ENCODE data around the gene VAV2. TPM values are rescaled to one million over a fixed set of nuclear protein-coding genes. Genes with fewer than 3 reads are reported as not detected.
"Not testable (repeated sequence)": the region's sequence is repeated elsewhere in the genome, so short reads cannot be mapped to it uniquely, and the experiment has no call there.

VAV2 gene
- polyA plus RNA-seq, 12 donors, result 12.0 to 16.6 (median 15.0) TPM; not detected in 1

DNA sequence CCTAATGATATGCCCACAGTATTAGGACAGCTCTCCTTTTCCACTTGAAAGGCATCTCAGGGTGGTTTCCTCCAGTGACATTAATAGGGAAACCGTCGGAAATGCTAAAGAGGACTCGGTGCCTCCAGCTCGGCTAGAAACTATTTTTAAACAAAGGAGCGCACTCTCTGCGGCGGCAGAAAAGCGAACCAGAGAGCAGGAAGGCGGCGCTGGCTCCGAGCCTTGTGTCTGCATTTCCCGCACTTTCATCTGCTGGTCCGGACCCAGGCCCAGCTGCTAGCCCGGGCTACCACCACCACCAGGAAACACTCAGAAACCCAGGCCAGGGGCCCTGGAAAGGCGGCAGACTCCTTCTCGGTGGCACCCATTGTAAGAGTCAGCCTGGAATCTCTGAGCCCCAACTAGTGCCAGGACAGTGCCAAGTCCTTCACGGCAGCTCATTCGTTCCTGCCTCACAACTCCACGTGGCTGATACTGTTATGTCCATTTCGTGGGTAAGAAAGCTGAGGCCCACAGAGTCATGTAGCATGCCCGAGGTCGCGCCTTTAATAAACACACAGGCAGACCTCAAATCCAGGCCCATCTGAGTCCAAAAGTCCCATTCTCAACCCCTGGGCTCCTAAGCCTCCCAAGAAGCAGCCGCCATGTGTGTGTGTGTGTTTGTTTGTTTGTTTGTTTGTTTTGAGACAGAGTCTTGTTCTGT is 73.9 kb downstream of the VAV2 start:
- DNase-seq, result no peak

DNA sequence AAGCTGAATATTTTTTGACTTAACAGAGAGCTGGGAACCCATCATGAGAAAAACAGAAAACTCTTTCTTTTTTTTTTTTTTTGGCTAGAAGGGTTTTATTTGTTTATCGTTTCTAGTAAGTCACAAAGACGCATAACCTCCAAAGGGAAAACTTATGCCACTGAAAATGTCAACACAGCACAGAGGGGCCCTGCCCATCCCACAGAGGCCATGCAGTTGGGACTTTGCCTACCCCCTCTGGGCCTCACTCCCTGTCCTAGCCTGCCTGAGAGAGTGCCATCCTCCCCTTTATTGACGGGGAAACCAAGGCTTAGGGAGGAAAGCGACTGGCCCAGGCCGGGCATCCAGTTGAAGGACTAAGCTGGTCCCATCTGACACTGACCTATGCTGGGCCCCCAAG is 74.7 kb downstream of the VAV2 start:
- no peak for DNase-seq

DNA sequence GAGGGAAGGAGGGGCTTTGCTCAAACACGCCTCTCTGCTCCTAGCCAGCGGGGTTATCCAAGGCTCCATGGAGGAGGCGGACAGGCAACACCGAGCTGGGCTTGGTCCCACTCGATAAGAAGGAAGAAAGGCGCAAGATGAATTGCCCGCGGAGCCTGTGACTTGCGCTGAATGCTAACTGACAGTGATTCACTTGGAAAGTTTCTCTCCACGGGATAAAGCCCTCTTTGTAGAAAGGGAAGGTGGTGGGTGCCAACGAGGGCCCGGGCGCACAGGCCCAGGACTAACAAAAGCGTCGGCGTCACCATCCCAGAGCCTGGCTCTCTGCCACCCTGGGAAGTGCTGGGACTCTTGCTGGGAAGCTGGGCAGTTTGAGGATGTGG is 76.0 kb downstream of the VAV2 start:
- no peak for DNase-seq

DNA sequence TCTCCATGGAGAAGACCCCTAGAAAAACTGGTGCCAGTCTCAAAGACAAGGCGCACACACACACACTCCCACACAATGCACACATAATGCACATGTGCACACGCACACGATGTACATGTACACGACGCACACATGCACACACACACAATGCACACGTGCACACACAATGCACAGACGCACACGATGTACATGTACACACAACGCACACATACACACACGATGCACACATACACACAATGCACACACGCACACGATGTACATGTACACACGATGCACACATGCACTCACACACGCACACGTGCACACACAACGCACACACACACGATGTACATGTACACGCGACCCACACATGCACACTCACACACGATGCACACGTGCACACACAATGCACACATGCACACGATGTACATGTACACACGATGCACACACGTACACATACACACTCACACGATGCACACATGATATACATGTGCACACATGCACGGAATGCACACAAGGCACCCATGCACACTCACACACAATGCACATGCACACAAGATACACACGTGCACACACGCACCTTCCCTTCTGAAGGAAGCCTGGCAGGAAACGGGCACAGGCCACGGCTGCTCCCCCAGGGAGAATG is 76.5 kb downstream of the VAV2 start:
- DNase-seq, result no peak

DNA sequence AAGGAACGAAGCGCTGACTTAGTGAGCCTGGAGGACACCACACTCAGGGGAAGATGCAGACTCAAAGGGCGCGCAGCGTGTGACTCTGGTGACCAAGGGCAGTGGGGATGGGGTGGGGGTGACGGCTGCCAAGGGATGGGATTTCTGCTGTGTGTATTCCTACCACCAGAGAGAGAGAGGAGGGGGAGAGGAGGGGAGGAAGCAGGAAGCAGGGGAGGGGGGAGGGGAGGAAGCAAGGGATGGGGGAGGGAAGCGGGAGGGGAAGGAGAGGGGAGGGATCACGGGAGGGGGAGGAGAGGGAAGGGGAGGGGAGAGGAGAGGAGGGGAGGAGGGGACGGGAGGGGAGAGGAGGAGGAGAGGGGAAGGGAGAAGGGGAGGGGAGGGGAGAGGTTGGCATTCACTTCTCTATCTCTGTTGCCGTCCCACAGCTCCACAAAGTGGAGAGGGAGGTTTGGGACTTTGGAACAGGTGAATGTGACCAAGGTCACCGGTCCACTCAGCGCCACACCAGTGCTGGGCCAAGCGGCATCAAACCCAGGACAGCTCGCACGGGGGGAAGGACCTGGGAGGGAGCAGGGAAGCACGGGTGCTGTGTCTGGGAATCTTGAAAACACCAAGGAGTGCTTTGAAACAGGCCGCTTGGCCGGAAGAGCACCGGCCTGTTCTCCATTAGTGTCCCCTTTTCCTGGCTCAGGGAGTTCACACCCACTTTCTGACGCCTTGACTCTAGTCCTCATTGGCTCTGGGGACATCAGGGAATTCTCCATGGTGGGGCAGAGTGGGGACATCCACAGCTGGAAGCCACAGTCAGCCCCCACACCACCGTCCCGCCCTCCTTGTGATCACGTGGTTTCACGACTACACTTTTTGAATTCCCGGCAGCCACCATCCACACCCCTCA is 77.4 kb downstream of the VAV2 start:
- DNase-seq, result no peak

DNA sequence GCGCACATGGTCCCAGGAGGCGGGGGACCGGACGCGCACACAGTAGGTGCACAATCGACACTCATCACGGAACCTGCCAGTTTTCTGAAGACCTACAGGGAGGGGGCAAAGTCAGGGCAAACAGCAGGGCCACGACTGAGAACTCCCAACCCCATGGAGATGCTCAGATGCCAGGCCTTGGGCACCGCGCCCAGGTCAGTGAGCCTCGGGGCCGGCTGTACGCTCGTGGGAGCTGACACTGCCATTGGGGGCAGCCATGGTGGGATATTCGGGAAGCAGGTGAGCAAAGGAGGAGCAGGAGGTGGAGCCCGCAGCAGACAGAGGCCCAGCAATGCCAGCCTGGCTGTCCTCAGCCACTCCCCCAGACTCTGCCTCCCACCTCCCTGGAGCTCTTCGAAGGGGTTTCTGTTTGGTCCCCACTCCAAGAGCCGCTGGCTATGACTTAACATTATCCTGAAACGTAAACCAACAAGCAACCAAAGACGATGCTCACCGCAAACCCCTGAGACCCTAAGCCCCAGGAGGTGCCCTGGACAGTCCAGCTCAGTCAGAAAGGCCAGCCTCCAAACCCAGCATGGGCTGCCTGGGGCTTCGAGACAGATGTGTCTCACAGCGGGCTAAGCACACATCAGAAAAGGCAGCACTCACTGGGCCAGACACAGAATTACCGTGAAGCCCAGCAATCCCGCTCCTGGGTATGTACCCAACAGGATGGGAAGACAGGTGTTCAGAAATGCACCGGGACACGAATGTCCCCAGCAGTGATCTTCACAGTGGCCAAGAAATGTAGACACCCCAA is 78.4 kb downstream of the VAV2 start:
- DNase-seq, result no peak

DNA sequence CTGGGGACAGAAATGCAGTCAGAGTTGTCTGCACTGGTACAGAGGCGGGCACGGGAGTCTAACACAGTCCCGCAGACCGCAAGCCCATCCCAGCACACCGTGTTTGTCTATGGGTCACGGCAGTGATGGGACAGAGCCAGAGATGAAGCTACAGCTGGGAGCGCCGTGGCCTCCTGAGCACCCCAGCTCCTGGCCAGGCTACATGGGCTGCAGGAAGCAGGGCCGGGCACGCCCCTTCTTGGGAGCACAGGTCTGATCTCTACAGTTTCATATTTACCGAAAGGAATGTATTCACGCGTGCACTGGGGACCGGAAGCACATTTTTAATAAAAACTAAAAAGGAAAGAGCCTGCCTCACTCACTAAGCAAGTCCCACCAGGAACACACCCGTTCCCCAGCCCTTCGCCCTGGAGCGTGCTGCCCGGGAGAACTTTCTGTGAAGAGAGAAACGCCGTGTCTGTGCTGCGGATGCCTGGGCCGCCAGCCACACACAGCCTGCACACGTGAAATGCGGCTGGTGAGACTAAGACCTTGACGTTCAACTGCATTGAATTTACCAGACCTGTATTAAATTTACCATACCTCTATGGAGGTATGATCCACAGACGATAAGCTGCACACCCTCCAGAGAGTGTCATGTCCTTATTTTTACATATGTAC is 81.1 kb downstream of the VAV2 start:
- no peak for DNase-seq

DNA sequence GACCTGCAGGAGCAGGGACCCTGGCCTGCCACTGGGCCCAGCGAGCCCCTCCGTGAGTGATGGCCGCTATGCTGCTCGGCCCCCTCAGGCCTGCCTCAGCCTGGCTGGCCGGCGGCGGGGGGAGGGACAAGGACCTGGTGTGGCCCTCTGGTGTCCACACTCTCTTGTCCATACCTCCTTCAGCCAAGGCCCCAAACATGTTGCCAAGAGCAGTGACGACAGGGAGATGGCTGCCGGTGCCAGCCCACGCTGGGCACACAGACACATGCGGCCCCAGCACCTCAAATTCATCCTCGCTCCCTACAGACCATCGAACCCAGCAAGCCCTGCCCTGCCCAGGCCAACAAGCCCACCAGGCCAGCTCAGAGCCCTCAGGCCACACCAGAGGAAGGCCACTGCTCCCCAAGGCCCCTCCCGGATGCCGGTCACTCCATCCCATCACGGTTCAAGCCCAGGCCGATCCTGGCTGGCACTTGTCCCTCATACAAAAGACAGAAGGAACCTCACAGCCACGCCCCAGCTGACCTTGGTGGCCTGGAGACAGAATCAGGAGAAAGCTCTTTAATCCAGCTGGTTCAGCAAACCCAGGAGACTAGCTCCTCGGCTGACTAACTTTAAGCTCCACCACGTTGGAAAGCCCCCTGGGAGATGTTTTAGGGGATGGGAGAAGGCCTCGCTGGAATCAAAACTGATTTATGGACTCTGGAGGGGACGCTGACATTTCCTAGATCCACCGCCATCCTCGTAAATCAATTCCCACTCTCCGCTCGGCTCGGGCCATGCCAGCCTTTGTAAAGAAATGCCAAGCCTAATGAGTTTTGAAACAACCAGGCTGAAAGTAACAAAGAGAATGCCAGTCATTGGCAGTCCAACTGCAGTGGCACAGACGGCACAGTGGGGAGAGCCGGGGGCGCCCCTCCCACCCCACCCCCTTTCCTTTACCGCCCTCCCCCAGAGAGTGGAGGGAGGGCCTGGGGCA is 84.9 kb downstream of the VAV2 start:
- no peak for DNase-seq

DNA sequence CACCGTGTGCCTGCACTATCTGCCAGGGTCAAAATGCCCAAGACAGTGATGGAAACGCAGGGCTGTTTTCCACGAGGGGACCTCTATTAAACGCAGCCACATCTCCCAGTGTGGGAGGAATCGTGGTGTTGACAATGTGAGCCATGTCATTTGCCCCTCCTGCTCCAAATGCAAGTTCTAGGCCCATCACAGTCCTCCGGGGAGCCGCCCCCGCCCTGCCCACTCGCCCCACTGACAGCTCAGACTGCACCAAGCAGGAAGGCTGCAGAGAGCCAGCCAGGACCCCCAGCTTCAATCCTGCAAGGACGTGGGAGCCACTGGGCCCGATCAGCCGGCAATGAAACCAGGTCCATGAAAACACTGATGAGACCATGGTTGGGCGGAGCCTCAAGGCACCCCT is 85.9 kb downstream of the VAV2 start:
- DNase-seq, result no peak

DNA sequence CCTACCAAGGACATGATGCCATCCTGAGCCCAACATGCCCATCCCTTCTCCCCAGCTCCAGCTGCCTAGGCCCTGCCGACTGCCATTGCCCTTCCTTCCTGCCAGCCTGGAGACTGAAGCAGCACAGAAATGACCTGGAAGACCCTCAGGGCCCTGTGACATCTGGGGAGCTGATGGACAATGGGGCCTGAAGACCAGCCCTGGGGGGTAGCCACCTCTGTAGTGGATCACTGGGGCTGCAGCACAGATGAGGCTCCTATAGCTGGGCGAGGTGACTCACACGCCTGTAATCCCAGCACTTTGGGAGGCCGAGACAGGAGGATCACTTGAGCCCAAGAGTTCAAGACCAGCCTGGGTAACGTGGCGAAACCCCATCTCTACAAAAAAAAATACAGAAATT is 86.6 kb downstream of the VAV2 start:
- no peak for DNase-seq

DNA sequence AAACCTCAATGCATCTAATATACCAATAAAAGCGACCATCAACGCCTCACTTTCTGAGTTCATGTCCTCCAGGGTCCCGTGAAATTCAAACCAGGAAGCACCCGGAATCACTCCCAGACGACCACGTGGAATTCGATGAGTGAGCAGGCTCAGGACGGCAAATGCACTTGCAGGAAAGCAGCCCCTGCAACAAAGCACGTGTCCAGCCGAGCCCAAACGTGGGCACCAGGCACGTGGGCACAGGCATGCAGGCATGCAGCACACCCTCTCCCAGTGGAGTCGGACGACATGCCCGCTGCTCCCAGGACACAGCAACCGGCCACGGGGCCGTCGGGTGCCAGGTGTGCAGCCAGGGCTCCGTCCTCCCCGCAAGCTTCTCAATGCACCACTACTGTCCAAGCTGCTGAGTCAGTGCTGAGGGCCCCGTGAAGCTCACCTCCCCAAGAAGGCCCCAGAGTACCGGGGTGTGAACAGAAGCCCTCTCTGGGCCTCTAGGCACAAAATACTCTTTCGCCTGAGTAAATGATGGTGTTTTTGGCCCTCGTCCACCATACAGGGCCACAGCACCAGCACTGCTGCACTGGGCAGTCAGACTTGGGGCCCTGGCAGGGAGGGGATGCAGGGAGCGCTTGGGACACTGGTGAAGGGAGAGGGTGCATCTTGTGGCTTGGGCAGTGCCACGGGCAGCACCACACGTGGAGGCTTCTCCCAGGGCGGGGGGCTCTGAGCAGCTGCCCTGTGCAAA is 87.6 kb downstream of the VAV2 start:
- DNase-seq, result no peak

DNA sequence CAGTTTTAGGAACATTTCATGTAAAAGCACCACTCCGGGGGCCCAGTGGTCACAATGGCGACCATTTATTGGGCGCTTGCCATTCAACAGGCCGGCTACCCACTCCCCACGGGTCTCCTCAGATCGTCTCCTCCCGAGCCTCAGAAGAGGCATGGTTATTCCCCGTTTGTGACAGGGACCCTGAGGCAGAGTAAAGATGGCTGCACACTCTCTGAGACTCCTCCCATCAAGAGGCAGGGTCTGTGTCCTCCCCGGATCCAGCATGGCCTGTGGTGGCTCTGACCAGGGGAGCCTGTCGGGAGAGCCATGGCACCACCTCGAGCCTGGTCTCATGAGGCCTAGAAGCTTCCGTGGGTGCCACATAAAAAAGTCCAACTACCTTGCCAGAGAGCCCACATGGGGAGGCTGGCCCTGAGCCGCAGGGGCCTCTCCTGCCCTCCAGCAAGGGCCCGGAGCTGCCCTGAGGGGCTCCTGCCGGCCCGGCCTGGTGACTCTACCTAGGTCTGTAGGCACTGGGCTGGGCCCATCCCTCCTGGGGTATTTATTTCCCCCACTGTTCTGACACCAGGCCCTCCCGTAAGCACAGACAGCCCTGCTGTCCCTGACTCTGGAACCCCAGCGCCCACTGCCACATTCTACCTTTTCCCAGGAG is 90.8 kb downstream of the VAV2 start:
- DNase-seq, result no peak

DNA sequence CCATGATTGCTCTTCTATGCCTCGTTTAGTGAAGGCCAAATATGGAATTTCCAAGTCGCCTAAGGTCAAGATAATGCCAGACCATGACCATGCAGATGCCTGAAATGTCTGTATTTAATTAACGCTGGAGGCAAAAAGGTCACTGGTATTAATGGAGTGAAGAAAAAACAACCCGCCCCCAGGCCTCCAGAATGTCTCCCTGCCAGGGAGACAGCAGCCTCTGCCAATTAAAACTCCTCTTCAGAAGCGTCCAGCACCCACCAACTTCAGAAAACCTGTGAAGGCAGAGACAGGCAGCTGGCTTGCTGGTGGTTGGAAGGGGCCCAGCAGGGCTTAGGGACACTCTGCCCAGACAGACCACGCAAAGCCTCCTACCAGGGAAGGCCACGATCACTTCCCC is 94.4 kb downstream of the VAV2 start:
- no peak for DNase-seq

DNA sequence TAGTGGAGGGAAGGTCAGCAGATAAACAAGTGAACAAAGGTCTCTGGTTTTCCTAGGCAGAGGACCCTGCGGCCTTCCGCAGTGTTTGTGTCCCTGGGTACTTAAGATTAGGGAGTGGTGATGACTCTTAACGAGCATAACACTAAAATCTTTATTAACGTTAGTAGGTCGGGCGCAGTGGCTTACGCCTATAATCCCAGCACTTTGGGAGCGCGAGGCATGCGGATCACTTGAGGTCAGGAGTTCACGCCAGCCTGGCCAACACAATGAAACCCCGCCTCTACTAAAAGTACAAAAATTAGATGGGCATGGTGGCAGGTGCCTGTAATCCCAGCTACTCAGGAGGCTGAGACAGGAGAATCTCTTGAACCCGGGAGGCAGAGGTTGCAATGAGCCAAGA is 96.1 kb downstream of the VAV2 start:
- not testable (repeated sequence) for DNase-seq

DNA sequence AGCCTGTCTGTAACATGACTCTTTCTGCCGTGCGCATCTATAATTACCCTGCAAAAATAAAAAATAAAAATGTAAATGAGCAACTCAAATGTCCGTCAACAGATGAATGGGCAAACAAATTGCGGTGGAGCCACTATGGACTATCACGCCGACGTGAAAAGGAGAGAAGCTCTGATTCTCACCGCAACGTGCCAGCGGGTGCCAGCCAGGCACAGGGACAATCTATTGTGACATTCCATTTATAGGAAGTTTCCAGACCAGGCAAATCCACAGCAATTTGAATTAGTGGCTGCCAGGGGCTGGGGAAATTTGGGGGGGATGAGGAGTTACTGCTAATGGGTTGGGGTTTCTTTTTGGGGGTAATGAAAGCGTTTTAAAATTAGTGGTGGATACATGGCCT is 96.8 kb downstream of the VAV2 start:
- DNase-seq, result no peak

DNA sequence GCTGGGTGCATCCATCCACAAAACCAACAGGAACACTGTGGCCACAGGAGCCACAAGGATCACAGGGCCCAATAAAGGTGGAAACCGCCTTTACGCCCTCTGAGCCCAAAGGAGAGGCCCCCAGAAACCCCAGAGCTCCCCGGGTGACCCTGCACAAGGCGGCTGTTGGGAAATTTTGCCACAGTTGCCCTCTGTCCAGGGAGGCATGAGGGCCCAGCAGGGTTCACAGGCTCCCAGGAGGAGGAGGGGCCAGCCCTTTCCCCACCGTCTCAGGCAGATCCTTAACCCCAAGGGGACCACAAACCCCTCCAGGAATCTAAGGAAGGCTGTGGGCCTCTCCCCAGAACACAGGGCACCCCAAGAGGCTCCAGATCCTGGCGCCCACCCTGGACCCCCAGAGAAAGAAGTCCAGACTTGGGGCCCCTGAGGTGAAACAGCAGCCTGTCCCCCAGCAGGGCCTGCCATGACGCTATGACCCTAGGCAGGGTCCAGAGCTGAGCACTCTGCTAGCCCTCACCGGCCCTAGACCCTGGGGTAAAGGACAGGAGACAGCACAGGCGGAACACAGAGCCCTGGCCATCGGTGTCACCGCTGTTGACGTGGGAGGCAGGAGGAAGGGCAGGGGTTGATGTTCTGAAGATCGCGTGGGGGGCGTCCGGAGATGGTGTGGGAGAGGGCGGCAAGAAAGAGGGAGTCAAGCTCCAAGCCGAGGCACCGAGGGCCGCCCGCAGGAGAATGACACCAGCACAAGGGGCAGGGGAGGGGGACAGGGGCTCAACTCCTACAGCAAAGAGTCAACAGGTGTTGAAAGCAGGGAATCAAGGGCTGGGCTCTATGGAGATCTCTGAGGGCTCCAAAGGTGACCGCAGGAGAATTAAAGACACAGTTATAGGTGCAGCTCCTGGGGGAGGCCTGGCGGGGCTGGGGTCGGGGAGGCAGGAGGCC is 97.5 kb downstream of the VAV2 start:
- no peak for DNase-seq

DNA sequence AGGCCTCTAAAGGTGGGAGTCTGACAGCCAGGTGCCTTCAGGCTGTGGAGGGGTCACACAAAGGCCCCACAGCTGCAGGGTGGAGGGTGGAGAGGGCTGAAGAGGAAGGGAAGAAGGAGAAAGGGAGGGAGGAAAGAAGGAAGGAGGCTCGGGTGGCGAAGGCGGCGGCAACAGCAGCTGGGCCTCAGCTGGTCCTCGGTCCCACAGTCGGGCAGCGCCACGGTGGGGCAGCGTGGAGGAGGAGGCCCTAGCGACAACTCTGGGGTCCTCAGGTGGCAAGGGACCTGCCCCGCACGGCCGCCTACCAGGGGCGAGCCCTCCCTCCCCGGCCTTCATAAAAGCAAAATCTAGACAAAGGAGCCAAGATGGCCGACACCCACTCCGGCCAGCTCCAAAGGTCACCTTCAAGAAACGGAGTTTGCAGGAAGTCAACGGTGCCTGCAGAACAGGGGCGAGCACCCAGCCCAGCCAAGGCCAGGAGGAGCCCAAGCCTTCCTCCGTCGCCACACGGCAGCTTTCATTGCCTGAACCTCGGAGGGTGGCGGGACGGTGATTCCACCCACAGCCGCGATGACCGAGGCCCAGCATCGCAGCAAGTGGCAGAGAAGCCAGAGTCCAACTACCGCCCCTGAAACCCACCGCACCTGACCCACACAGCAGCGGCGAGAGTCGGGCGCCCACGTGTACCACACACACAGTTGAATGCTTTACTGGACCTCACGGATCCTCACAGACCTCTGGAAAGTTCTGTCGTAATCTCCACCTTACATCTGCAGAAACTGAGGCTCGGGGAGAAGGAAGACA is 98.7 kb downstream of the VAV2 start:
- DNase-seq, result no peak
